CD4-positive, alpha-beta T cell treated with Interleukin-12 subunit alpha and Interleukin-12 subunit beta, for 1 hour (primary cell): ENCODE data around the gene MYL6B.
A peak's percentile ranks its signal among the peaks of the same experiment; 100 is the strongest.
"Not testable (repeated sequence)": the region's sequence is repeated elsewhere in the genome, so short reads cannot be mapped to it uniquely, and the experiment has no call there.

Experiments
- DNase-seq: peaks from one replicate; pipeline ENCODE4 v3.0.0-alpha.2; 2020

MYL6B gene

GRCh38 chr12:56186957-56187356, 34.6 kb downstream of the MYL6B start:
- no peak for DNase-seq

GRCh38 chr12:56188131-56188777, 35.9 kb downstream of the MYL6B start:
- no peak for DNase-seq

- no peak for DNase-seq
These were observed 36.4 kb downstream of the MYL6B start for GRCh38 chr12:56188778-56189098.

- peak; percentile 90 for DNase-seq
These were observed 36.9 kb downstream of the MYL6B start, which contains the start of gene SMARCC2 for GRCh38 chr12:56189099-56189917. SMARCC2 (minus strand) TSS chr12:56189483; CDS start chr12:56189461, 22 bp downstream.

GRCh38 chr12:56189918-56190694, 37.7 kb downstream of the MYL6B start:
- DNase-seq, result peak; percentile 82

GRCh38 chr12:56190695-56191155, 38.3 kb downstream of the MYL6B start:
- no peak for DNase-seq

GRCh38 chr12:56192582-56192981, 40.2 kb downstream of the MYL6B start:
- no peak for DNase-seq

- peak; percentile 83 for DNase-seq
These were observed 40.7 kb downstream of the MYL6B start for GRCh38 chr12:56193025-56193578.

- not testable (repeated sequence) for DNase-seq
These were observed 44.6 kb downstream of the MYL6B start for GRCh38 chr12:56196818-56197550.

GRCh38 chr12:56197921-56198635, 45.7 kb downstream of the MYL6B start:
- DNase-seq, result no peak

GRCh38 chr12:56198836-56199235, 46.4 kb downstream of the MYL6B start:
- DNase-seq, result no peak

GRCh38 chr12:56202366-56202765, 50.0 kb downstream of the MYL6B start:
- no peak for DNase-seq

GRCh38 chr12:56202838-56203237, 50.5 kb downstream of the MYL6B start:
- no peak for DNase-seq

- no peak for DNase-seq
These were observed 51.9 kb downstream of the MYL6B start for GRCh38 chr12:56204275-56204674.

- no peak for DNase-seq
These were observed 53.1 kb downstream of the MYL6B start for GRCh38 chr12:56205445-56205844.

GRCh38 chr12:56206452-56207166, 54.2 kb downstream of the MYL6B start:
- peak; percentile 43 for DNase-seq
